Endodermal cell (in vitro differentiated cells): ENCODE results near the gene PELI2. TPM values are rescaled to one million over a fixed set of nuclear protein-coding genes. Genes with fewer than 3 reads are reported as not detected.

Experiments used
- DNase-seq: peaks from one replicate; pipeline ENCODE4 v3.0.0-alpha.2; 2017
- H3K27ac ChIP-seq: 2 replicates; pipeline ENCODE4 v1.5.1; 2013; ENCODE audit warnings: mild to moderate bottlenecking, low read depth, low read length, moderate library complexity
- H3K27me3 ChIP-seq: 2 replicates; pipeline ENCODE4 v1.6.1; 2013; ENCODE audit warnings: mild to moderate bottlenecking, low read length, moderate library complexity; ENCODE audit not compliant: insufficient read depth, control insufficient read depth, poor library complexity, severe bottlenecking
- H3K36me3 ChIP-seq: 2 replicates; pipeline ENCODE4 v1.7.0; 2013; ENCODE audit warnings: mild to moderate bottlenecking, low read length, moderate library complexity; ENCODE audit not compliant: control insufficient read depth, insufficient read depth
- H3K4me1 ChIP-seq: one replicate; pipeline ENCODE4 v1.7.0; 2013; ENCODE audit warnings: low read length; ENCODE audit not compliant: control insufficient read depth, insufficient read depth
- H3K4me3 ChIP-seq: 2 replicates; pipeline ENCODE4 v1.5.1; 2013; ENCODE audit warnings: mild to moderate bottlenecking, low read length, moderate library complexity
- H3K9ac ChIP-seq: 2 replicates; pipeline ENCODE4 v1.6.1; 2013; ENCODE audit warnings: mild to moderate bottlenecking, low read length, moderate library complexity; ENCODE audit not compliant: poor library complexity, severe bottlenecking; ENCODE audit errors: extremely low read depth
- H3K9me3 ChIP-seq: 2 replicates; pipeline ENCODE4 v1.6.1; 2013; ENCODE audit warnings: mild to moderate bottlenecking, low read length, moderate library complexity; ENCODE audit not compliant: control insufficient read depth
- H3K27ac Mint-ChIP-seq: 2 replicates; pipeline ENCODE4 v1.8.0; 2020; ENCODE audit warnings: mixed read lengths
- H3K27me3 Mint-ChIP-seq: 2 replicates; pipeline ENCODE4 v1.8.0; 2021; ENCODE audit warnings: mild to moderate bottlenecking, mixed read lengths; ENCODE audit not compliant: insufficient read depth
- H3K36me3 Mint-ChIP-seq: 2 replicates; pipeline ENCODE4 v1.8.0; 2020; ENCODE audit warnings: low read depth, mixed read lengths
- H3K4me1 Mint-ChIP-seq: 2 replicates; pipeline ENCODE4 v1.8.0; 2020; ENCODE audit warnings: mixed read lengths
- H3K4me3 Mint-ChIP-seq: 2 replicates; pipeline ENCODE4 v1.8.0; 2020; ENCODE audit warnings: mild to moderate bottlenecking, moderate library complexity, mixed read lengths
- H3K9me3 Mint-ChIP-seq: 2 replicates; pipeline ENCODE4 v1.8.0; 2020; ENCODE audit warnings: mild to moderate bottlenecking, mixed read lengths
- CTCF ChIP-seq: fragments of 200-600 bp; sonication (generic); conservative IDR thresholded peaks from 2 replicates; pipeline ENCODE4 v1.5.0; 2021; ENCODE audit warnings: antibody characterized with exemption, mild to moderate bottlenecking
- WGBS, 2 experiments: methylation state at CpG; one replicate each; pipeline versions ENCODE4 v1.1.5 to v1.1.7; 2013; ENCODE audit warnings: missing lambda C conversion rate in 2 of 2, mixed read lengths in 1 of 2; ENCODE audit not compliant: insufficient coverage in 1 of 2, insufficient read length in 1 of 2; 5-methylcytosine and 5-hydroxymethylcytosine counted together
- total RNA-seq, 2 donors: library from RNA; stranded (reverse); fragmentation: NEBNext Ultra II Directional in 1 of 2; extraction: Animal tissue kit (Norgen Biotek cat#: 25700) in 1 of 2; gene quantifications; 2 replicates in 1 of 2; 3 replicates in 1 of 2; pipeline ENCODE4 v1.2.1, GENCODE V29; 2021

Gene PELI2
- total RNA-seq, 2 donors from 2014 or later: 5.9 to 8.1 TPM

GRCh38 chr14:56144176-56144575 lies 26.0 kb downstream of the PELI2 start:
- TF ChIP-seq CTCF: no peak
- no peaks in the 10 kb centered on the region for H3K27me3 Mint-ChIP-seq
- Histone ChIP-seq H3K4me3 (no peak overlapping the region), H3K9me3 (no peaks in the 10 kb centered on the region), H3K27me3 (no peaks in the 10 kb centered on the region), H3K4me1 (no peaks in the 10 kb centered on the region), H3K9ac (no peak overlapping the region), H3K27ac (no peak overlapping the region), H3K36me3 (no peaks in the 10 kb centered on the region)
- no peaks in the 10 kb centered on the region for H3K36me3 Mint-ChIP-seq
- H3K9me3 Mint-ChIP-seq: no peaks in the 10 kb centered on the region
- no peak overlapping the region for H3K27ac Mint-ChIP-seq
- DNase-seq: no peak
- H3K4me3 Mint-ChIP-seq: no peak overlapping the region
- H3K4me1 Mint-ChIP-seq: peaks cover 18% of the 10 kb centered on the region
- WGBS, 2 experiments: 100% methylated on average over 1 of the region's 1 CpG; no CpG with 5 or more reads in 1 of the 2 experiments

DNA sequence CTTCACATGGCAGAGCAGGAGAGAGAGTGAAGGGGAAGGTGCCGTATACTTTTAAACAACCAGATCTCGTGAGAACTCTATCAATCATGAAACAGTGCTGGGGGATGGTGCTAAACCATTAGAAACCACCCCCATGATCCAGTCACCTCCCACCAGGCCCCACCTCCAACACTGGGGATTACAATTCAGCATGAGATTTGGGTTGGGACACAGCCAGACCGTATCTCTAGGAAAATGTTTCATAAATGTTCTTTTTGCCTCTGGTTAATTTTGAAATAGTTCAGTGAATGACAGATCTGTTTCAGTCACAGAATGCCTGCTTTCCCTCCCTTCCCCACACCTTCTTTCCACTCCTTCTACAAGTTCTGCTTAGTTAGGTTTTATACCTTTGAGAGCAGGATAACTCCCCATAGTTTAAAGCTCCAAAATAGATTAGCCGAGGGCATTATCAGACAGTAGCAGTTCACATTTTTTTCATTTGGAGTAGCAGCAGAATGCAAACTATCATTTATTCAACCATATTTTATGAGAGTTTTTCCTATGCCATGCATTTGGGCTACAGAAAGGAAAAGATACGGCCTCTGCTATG lies 27.1 kb downstream of the PELI2 start:
- WGBS, 2 experiments: 86 to 100% methylated on average over 1 to 5 of the region's 5 CpGs
- H3K27me3 ChIP-seq: no peaks in the 10 kb centered on the region
- no peaks in the 10 kb centered on the region for H3K36me3 ChIP-seq
- Mint-ChIP-seq H3K36me3 (no peaks in the 10 kb centered on the region), H3K9me3 (no peaks in the 10 kb centered on the region), H3K27ac (no peak overlapping the region), H3K4me1 (peaks cover 22% of the 10 kb centered on the region), H3K4me3 (no peak overlapping the region), H3K27me3 (no peaks in the 10 kb centered on the region)
- H3K9me3 ChIP-seq: no peaks in the 10 kb centered on the region
- H3K4me1 ChIP-seq: no peaks in the 10 kb centered on the region
- H3K4me3 ChIP-seq: no peak overlapping the region
- H3K27ac ChIP-seq: no peak overlapping the region
- no peak for DNase-seq
- H3K9ac ChIP-seq: no peak overlapping the region
- no peak for TF ChIP-seq CTCF

- Mint-ChIP-seq H3K9me3 (no peaks in the 10 kb centered on the region), H3K4me1 (peaks cover 22% of the 10 kb centered on the region), H3K27ac (no peak overlapping the region), H3K27me3 (no peaks in the 10 kb centered on the region), H3K36me3 (no peaks in the 10 kb centered on the region), H3K4me3 (no peak overlapping the region)
- H3K9me3 ChIP-seq: no peaks in the 10 kb centered on the region
- H3K4me3 ChIP-seq: no peak overlapping the region
- no peaks in the 10 kb centered on the region for H3K36me3 ChIP-seq
- TF ChIP-seq CTCF: no peak
- no peak overlapping the region for H3K9ac ChIP-seq
- no peak overlapping the region for H3K27ac ChIP-seq
- 95 to 100% methylated on average over 2 to 3 of the region's 3 CpGs for WGBS, 2 experiments
- H3K27me3 ChIP-seq: no peaks in the 10 kb centered on the region
- no peaks in the 10 kb centered on the region for H3K4me1 ChIP-seq
- DNase-seq: no peak
Observed at GRCh38 chr14:56145965-56146364, 27.8 kb downstream of the PELI2 start.
